ENCODE measurements around the gene BRPF1.

Gene BRPF1

DNA sequence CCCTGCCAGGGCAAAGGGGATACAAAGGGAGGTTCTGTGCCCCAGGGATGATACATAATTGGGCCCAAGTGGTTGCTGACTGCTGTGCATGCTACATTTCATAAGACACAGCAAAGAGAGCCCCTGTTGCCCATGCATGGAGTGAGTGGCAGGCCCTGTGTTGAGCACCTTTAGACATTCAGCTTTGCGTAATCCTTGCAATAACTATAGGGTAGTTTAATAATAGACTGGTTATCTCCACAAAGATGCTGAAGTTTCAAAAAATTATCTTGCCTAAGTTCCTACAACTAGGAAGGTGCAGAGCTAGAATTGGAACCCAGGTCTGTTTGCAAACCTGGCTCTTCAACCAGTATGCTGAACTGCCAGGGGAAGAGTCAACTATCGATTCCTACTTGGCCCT, 16.5 kb downstream of the BRPF1 start:
- CTCF ChIA-PET: interaction anchor here (1.1 to 4.5 kb wide), 2 partner anchors 11 to 14 kb away, joined by 3 to 21 read pairs; no protein-coding TSS in a partner anchor
- no peak for DNase-seq (ENCODE audit: extremely low spot score)
- TF ChIP-seq, protein P1, sequence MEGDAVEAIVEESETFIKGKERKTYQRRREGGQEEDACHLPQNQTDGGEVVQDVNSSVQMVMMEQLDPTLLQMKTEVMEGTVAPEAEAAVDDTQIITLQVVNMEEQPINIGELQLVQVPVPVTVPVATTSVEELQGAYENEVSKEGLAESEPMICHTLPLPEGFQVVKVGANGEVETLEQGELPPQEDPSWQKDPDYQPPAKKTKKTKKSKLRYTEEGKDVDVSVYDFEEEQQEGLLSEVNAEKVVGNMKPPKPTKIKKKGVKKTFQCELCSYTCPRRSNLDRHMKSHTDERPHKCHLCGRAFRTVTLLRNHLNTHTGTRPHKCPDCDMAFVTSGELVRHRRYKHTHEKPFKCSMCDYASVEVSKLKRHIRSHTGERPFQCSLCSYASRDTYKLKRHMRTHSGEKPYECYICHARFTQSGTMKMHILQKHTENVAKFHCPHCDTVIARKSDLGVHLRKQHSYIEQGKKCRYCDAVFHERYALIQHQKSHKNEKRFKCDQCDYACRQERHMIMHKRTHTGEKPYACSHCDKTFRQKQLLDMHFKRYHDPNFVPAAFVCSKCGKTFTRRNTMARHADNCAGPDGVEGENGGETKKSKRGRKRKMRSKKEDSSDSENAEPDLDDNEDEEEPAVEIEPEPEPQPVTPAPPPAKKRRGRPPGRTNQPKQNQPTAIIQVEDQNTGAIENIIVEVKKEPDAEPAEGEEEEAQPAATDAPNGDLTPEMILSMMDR (IDR thresholded peaks at IDR 0.05; ENCODE audit: control extremely low read depth, extremely low read depth, low read depth, missing control alignments): no peak
- POLR2A ChIA-PET: no interaction called here

DNA sequence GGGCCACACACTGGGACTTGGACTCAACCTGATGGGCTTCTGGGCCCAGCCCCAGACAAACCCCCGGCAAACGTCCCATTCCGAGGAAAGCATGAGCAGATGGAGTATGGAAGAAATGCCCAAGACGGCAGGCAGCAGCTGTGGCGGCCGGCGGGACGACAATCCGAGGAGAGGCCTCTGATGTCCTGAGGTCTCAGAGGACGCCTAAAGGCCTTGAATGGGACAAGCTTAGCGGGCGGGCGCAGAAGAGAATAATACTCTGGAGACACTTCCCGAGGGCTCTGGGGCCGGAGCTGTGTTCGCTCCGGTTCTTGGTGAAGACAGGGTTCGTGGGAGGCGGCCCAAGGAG, 17.7 kb downstream of the BRPF1 start:
- CTCF ChIA-PET: interaction anchor here (1.0 to 4.5 kb wide), 6 partner anchors 9 to 78 kb away, joined by 3 to 21 read pairs (median 4); partner anchors contain the start of genes ARPC4 and TADA3
- POLR2A ChIA-PET: interaction anchor here (0.5 to 2.9 kb wide), 5 partner anchors 14 to 237 kb away, joined by 3 to 11 read pairs (median 4); partner anchors contain the start of genes ARPC4, BRPF1, EMC3 and TADA3
- TF ChIP-seq, protein P1 (IDR thresholded peaks at IDR 0.05; ENCODE audit: control extremely low read depth, extremely low read depth, low read depth, missing control alignments): no peak
- DNase-seq (ENCODE audit: extremely low spot score): no peak

DNA sequence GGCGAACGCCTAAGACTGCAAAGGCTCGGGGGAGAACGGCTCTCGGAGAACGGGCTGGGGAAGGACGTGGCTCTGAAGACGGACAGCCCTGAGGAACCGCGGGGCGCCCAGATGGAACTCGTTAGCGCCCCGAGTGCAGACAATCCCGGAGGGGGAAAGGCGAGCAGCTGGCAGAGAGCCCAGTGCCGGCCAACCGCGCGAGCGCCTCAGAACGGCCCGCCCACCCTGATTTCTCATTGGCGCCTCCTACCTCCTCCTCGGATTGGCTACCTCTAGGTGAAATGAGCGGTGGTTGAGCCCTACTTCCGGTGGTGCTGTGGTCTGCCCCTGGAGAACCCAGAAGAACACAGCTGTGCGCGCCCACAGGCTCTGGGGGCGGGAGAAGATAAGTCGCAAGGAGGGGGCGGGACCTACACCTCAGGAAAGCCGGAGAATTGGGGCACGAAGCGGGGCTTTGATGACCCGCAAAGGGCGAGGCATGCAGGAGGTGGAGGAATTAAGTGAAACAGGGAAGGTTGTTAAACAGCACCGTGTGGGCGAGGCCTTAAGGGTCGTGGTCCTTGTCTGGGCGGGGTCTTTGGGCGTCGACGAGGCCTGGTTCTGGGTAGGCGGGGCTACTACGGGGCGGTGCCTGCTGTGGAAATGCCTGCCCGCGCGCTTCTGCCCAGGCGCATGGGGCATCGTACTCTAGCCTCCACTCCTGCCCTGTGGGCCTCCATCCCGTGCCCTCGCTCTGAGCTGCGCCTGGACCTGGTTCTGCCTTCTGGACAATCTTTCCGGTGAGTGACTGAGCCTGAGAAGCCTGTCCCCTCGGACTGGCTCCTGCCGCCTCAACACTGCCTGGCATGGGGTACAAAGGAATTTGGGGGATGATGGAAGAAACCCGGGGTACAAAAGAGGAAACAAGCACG, 18.4 kb downstream of the BRPF1 start, which contains the start of gene OGG1:
Gene OGG1, plus strand, starts transcription at position 308 of the 911 bp plus-strand sequence. Its CDS starts 335 bp downstream, at position 643.
- TF ChIP-seq, protein P1 (IDR thresholded peaks at IDR 0.05; ENCODE audit: control extremely low read depth, extremely low read depth, low read depth, missing control alignments): no peak
- ChIA-PET POLR2A (interaction anchor here (0.5 to 2.9 kb wide), 6 partner anchors 14 to 365 kb away, joined by 3 to 11 read pairs (median 4); partner anchors contain the start of genes ARPC4, BRPF1, EMC3 and TADA3), CTCF (interaction anchor here (0.8 to 4.5 kb wide), 7 partner anchors 9 to 78 kb away, joined by 3 to 21 read pairs (median 3); partner anchors contain the start of genes ARPC4 and TADA3)
- DNase-seq (ENCODE audit: extremely low spot score): peak; percentile 98

DNA sequence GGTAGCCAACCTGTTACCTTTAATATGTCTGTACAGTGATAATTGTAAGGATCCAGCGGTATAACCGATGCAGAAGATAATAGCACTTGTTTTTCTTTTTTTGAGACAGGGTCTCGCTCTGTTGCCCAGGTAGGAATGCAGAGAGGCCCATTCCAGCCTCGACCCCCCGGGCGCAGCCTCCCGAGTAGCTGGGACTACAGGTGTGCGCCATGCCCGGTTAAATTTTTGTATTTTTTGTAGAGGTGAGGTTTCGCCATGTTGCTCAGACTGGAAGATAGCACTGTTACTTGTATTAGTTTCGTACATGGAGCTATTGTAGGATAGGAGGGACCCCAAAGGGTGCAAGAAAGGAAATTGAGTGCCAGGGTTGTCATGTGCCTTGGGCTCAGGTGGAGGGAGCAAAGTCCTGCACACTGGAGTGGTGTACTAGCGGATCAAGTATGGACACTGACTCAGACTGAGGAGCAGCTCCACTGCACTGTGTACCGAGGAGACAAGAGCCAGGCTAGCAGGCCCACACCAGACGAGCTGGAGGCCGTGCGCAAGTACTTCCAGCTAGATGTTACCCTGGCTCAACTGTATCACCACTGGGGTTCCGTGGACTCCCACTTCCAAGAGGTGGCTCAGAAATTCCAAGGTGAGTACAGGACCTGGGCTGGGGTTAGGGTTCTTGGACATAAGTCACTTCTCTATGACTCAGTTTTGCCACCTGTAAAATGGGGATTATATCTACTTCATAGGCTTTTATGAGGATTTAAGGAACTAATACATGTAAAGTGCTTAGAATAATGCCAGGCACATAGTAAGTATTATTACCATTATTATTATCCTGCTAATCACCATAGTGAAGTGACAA, 19.2 kb downstream of the BRPF1 start:
- CTCF ChIA-PET: interaction anchor here (0.8 to 4.5 kb wide), 4 partner anchors 10 to 42 kb away, joined by 3 to 21 read pairs (median 6); partner anchors contain the start of gene ARPC4
- POLR2A ChIA-PET: interaction anchor here (2.9 kb wide), 1 partner anchor 18 kb away, joined by 11 read pairs; the partner anchor contains the start of gene BRPF1
- TF ChIP-seq, protein P1 (IDR thresholded peaks at IDR 0.05; ENCODE audit: control extremely low read depth, extremely low read depth, low read depth, missing control alignments): no peak
- peak; percentile 48 for DNase-seq (ENCODE audit: extremely low spot score)

DNA sequence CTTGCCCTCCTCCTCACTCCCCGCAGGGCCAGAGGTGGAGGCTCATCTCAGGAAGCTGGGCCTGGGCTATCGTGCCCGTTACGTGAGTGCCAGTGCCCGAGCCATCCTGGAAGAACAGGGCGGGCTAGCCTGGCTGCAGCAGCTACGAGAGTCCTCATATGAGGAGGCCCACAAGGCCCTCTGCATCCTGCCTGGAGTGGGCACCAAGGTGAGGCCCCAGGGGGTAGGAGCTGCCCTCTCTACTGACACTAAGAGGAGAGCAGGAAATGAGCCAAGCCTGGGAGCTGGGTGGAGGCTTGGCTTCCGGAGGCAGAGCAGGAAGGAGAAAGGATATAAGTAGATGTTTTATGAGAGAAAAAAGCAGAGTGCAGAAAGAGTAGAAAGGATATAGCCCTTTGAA, 23.1 kb downstream of the BRPF1 start:
- ChIA-PET POLR2A (no interaction called here), CTCF (no interaction called here)
- TF ChIP-seq, protein P1 (IDR thresholded peaks at IDR 0.05; ENCODE audit: control extremely low read depth, extremely low read depth, low read depth, missing control alignments): no peak
- DNase-seq (ENCODE audit: extremely low spot score): no peak

DNA sequence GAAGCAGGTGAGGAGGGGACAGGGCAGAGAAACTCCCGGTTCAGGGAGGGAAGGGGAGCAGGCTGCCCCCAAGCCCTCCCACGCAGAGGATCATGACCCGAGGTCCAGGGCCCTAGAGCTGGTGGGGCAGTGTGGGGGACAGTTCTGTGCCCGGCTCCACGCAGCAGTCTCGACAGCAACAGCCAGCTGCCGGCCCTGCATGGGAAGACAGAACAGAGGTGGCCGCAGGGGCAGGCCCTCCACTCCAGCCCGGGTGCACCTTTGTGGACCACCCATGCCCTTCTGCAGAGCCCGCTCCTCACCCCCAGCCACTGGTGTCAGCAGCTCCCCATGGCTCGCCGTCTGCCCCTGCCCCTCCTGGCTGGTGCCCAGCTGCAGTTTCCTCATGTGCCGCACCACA, 25.9 kb downstream of the BRPF1 start:
- CTCF ChIA-PET: no interaction called here

More for the DNA sequence above, 25.9 kb downstream of the BRPF1 start:
- no peak for DNase-seq (ENCODE audit: extremely low spot score)
- POLR2A ChIA-PET: no interaction called here
- TF ChIP-seq, protein P1 (IDR thresholded peaks at IDR 0.05; ENCODE audit: control extremely low read depth, extremely low read depth, low read depth, missing control alignments): no peak

Measured in GM10248 (cell line).